SHP77 treated with DMSO at 0.1 percent for 48 hours (cell line): ENCODE data around the gene PPP2R3A.
"Not testable (repeated sequence)": the region's sequence is repeated elsewhere in the genome, so short reads cannot be mapped to it uniquely, and the experiment has no call there.

Source experiments
- DNase-seq: peaks from one replicate; lab custom pipeline; 2025; lab: John Stamatoyannopoulos, UW

Gene PPP2R3A

GRCh38 chr3:136106101-136106500 is 140.6 kb downstream of the PPP2R3A start:
- DNase-seq, result no peak

- no peak for DNase-seq
Measured at GRCh38 chr3:136109499-136109898, 144.0 kb downstream of the PPP2R3A start.

- no peak for DNase-seq
Measured at GRCh38 chr3:136110481-136110880, 145.0 kb downstream of the PPP2R3A start.

- no peak for DNase-seq
Measured at GRCh38 chr3:136114421-136114820, 148.9 kb downstream of the PPP2R3A start.

- DNase-seq, result not testable (repeated sequence)
Measured at GRCh38 chr3:136119332-136119731, 153.8 kb downstream of the PPP2R3A start.

GRCh38 chr3:136119783-136120182 is 154.3 kb downstream of the PPP2R3A start:
- DNase-seq, result not testable (repeated sequence)

- no peak for DNase-seq
Measured at GRCh38 chr3:136120373-136121348, 155.1 kb downstream of the PPP2R3A start.

GRCh38 chr3:136122006-136122405 is 156.5 kb downstream of the PPP2R3A start:
- no peak for DNase-seq

GRCh38 chr3:136131647-136132046 is 166.1 kb downstream of the PPP2R3A start:
- DNase-seq, result not testable (repeated sequence)

- DNase-seq, result no peak
Measured at GRCh38 chr3:136134091-136134490, 168.6 kb downstream of the PPP2R3A start.

GRCh38 chr3:136135039-136135802 is 169.7 kb downstream of the PPP2R3A start:
- DNase-seq, result no peak

- peak; percentile 64 for DNase-seq
Measured at GRCh38 chr3:136136454-136136853, 170.9 kb downstream of the PPP2R3A start.

GRCh38 chr3:136141291-136141785 is 175.8 kb downstream of the PPP2R3A start:
- DNase-seq, result no peak

GRCh38 chr3:136141891-136142290 is 176.4 kb downstream of the PPP2R3A start:
- no peak for DNase-seq

- DNase-seq, result peak; percentile 46
Measured at GRCh38 chr3:136142592-136142991, 177.1 kb downstream of the PPP2R3A start.

- DNase-seq, result not testable (repeated sequence)
Measured at GRCh38 chr3:136144397-136144796, 178.9 kb downstream of the PPP2R3A start.

- DNase-seq, result no peak
Measured at GRCh38 chr3:136146981-136147729, 181.6 kb downstream of the PPP2R3A start.

GRCh38 chr3:136149667-136150066 is 184.1 kb downstream of the PPP2R3A start:
- DNase-seq, result no peak

GRCh38 chr3:136151219-136151618 is 185.7 kb downstream of the PPP2R3A start:
- no peak for DNase-seq

GRCh38 chr3:136152176-136152843 is 186.8 kb downstream of the PPP2R3A start:
- no peak for DNase-seq

- DNase-seq, result no peak
Measured at GRCh38 chr3:136152963-136153362, 187.4 kb downstream of the PPP2R3A start.
